Epithelial cell of proximal tubule (primary cell): ENCODE measurements around the gene RNF114. TPM values are rescaled to one million over a fixed set of nuclear protein-coding genes. Genes with fewer than 3 reads are reported as not detected.

Source experiments
- DNase-seq: peaks from one replicate; pipeline ENCODE4 v3.0.0-alpha.2; 2011; ENCODE audit warnings: low read depth
- H3K4me3 ChIP-seq: 2 replicates; pipeline ENCODE4 v1.5.1; 2011; ENCODE audit warnings: low read depth, mild to moderate bottlenecking, low read length
- CTCF ChIP-seq: conservative IDR thresholded peaks from 2 replicates; pipeline ENCODE4 v1.5.1; 2012; ENCODE audit warnings: low read depth, mild to moderate bottlenecking, low read length
- total RNA-seq: library from RNA; depleted of rRNA; stranded (reverse); fragments of >200 nt; gene quantifications from 2 replicates; pipeline ENCODE4 v1.2.3, GENCODE V29; 2015

The RNF114 gene
- total RNA-seq, 1 donor from 2014 or later = 157 TPM

GRCh38 chr20:49961413-49961812 lies 25.2 kb downstream of the RNF114 start:
- H3K4me3 ChIP-seq = no peak overlapping the region
- TF ChIP-seq CTCF = no peak
- no peak for DNase-seq

- TF ChIP-seq CTCF = peak; percentile 83
- no peak for DNase-seq
Observed at GRCh38 chr20:49964964-49965780, 29.0 kb downstream of the RNF114 start.

GRCh38 chr20:49965781-49966305 lies 29.6 kb downstream of the RNF114 start:
- TF ChIP-seq CTCF = no peak
- no peak for DNase-seq
- H3K4me3 ChIP-seq = no peak overlapping the region

More at GRCh38 chr20:49964964-49965780, 29.0 kb downstream of the RNF114 start:
- H3K4me3 ChIP-seq = no peak overlapping the region

GRCh38 chr20:49966861-49967260 lies 30.7 kb downstream of the RNF114 start:
- TF ChIP-seq CTCF = no peak
- DNase-seq = no peak
- H3K4me3 ChIP-seq = no peak overlapping the region

GRCh38 chr20:49969234-49969633 lies 33.0 kb downstream of the RNF114 start:
- TF ChIP-seq CTCF = no peak
- no peak overlapping the region for H3K4me3 ChIP-seq
- no peak for DNase-seq

- H3K4me3 ChIP-seq = no peak overlapping the region
- no peak for TF ChIP-seq CTCF
- DNase-seq = no peak
Observed at GRCh38 chr20:49969946-49970345, 33.7 kb downstream of the RNF114 start.

GRCh38 chr20:49970498-49970897 lies 34.3 kb downstream of the RNF114 start:
- no peak overlapping the region for H3K4me3 ChIP-seq
- no peak for TF ChIP-seq CTCF
- DNase-seq = no peak
